Prostate gland (tissue), 2 donors: ENCODE measurements around the gene FGF11.

Experiments used
- CTCF ChIP-seq, 4 experiments: fragments of 200-600 bp in 2 of 4; fragments of 450-650 bp in 2 of 4; sonication (generic) in 2 of 4; IDR thresholded peaks; 1 replicate in 3 of 4; 2 replicates in 1 of 4; pipeline ENCODE4 v1.5.1; 2016 to 2019; ENCODE audit warnings: antibody characterized with exemption in 4 of 4, mild to moderate bottlenecking in 2 of 4, moderate library complexity in 2 of 4
- POLR2AphosphoS5 ChIP-seq: sonication (generic); formaldehyde crosslinking; IDR thresholded peaks from one replicate; pipeline ENCODE4 v1.6.1; 2017; ENCODE audit warnings: antibody characterized with exemption

- TF ChIP-seq CTCF (IDR thresholded peaks at IDR 0.05) (no peak), POLR2AphosphoS5 (no peak)
These were observed 36.6 kb downstream of the FGF11 start for GRCh38 chr17:7475764-7476422.
